Mononuclear cell (primary cell): ENCODE results near the gene CDX1. TPM values are rescaled to one million over a fixed set of nuclear protein-coding genes. Genes with fewer than 3 reads are reported as not detected.

Experiments used
- H3K27me3 ChIP-seq: 2 replicates; pipeline ENCODE4 v1.6.0; 2011; ENCODE audit warnings: low read length, control low read depth; ENCODE audit not compliant: insufficient read depth
- H3K4me1 ChIP-seq: 2 replicates; pipeline ENCODE4 v1.5.1; 2011; ENCODE audit warnings: mild to moderate bottlenecking, low read length, control low read depth; ENCODE audit not compliant: insufficient read depth
- H3K4me3 ChIP-seq: 2 replicates; pipeline ENCODE4 v1.5.1; 2011; ENCODE audit warnings: mild to moderate bottlenecking, low read length, moderate library complexity
- H3K9me3 ChIP-seq: 2 replicates; pipeline ENCODE4 v1.5.1; 2011; ENCODE audit warnings: low read depth, mild to moderate bottlenecking, control low read depth, low read length
- total RNA-seq: library from RNA; depleted of rRNA; stranded (reverse); fragments of >200 nt; gene quantifications from one replicate; pipeline ENCODE4 v1.2.3, GENCODE V29; 2012

Gene CDX1
- total RNA-seq, 1 donor, result not detected

- no peaks in the 10 kb centered on the region for H3K27me3 ChIP-seq
- H3K4me1 ChIP-seq, result peaks cover 42% of the 10 kb centered on the region
- H3K9me3 ChIP-seq, result no peaks in the 10 kb centered on the region
- H3K4me3 ChIP-seq, result no peak overlapping the region
Observed at GRCh38 chr5:150126199-150126920, 40.2 kb upstream of the CDX1 start.

DNA sequence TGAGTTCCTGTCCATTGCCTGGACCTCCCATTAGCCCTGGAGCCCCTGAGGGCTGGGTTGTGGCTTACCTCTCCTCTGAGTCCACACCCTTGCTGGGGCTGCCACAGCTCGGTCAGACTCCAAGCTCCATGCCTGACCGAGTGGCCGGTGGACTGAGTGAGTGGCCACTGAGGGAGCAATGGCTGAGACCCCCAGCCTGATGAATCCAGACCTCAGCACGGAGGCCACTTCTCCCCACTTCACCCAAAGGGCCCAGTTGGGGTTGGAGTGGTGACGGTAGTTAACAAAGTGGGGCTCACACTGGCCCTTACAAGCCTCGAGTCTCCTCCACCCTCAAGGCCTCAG, 39.7 kb upstream of the CDX1 start:
- Histone ChIP-seq H3K27me3 (no peaks in the 10 kb centered on the region), H3K4me1 (peaks cover 41% of the 10 kb centered on the region), H3K4me3 (no peak overlapping the region), H3K9me3 (no peaks in the 10 kb centered on the region)

- Histone ChIP-seq H3K4me3 (no peak overlapping the region), H3K9me3 (no peaks in the 10 kb centered on the region), H3K4me1 (peaks cover 23% of the 10 kb centered on the region), H3K27me3 (no peaks in the 10 kb centered on the region)
Observed at GRCh38 chr5:150129454-150129812, 37.1 kb upstream of the CDX1 start.

- H3K27me3 ChIP-seq, result no peaks in the 10 kb centered on the region
- no peaks in the 10 kb centered on the region for H3K9me3 ChIP-seq
- H3K4me1 ChIP-seq, result peaks cover 21% of the 10 kb centered on the region
- no peak overlapping the region for H3K4me3 ChIP-seq
Observed at GRCh38 chr5:150129813-150130492, 36.6 kb upstream of the CDX1 start.

DNA sequence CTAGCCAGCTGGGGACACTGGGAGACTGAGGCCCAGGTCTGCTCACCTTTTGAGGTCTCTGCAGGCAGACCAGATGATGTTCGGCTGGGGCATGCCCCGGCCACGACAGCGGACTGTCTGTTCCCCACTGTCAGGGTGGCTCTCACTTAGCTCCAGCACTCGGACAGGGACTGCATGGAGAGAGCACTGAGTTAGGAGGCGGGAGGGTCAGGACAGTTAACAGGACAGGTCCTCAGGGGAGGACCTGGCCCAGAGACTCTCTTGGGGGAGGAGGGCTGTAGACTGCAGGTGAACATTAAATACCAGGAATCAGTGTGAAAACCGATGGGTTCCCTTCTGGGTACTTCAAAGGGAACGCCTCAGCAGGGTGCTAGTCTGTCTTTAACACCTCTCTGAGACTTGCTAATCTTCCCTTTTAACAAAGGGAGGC, 36.1 kb upstream of the CDX1 start:
- H3K4me1 ChIP-seq, result peaks cover 21% of the 10 kb centered on the region
- no peak overlapping the region for H3K4me3 ChIP-seq
- no peaks in the 10 kb centered on the region for H3K27me3 ChIP-seq
- H3K9me3 ChIP-seq, result no peaks in the 10 kb centered on the region

- H3K9me3 ChIP-seq, result no peaks in the 10 kb centered on the region
- peaks cover 21% of the 10 kb centered on the region for H3K4me1 ChIP-seq
- H3K4me3 ChIP-seq, result no peak overlapping the region
- no peaks in the 10 kb centered on the region for H3K27me3 ChIP-seq
Observed at GRCh38 chr5:150131461-150131860, 35.1 kb upstream of the CDX1 start.

- peaks cover 21% of the 10 kb centered on the region for H3K4me1 ChIP-seq
- H3K9me3 ChIP-seq, result no peaks in the 10 kb centered on the region
- H3K4me3 ChIP-seq, result no peak overlapping the region
Observed at GRCh38 chr5:150131978-150132694, 34.4 kb upstream of the CDX1 start.

DNA sequence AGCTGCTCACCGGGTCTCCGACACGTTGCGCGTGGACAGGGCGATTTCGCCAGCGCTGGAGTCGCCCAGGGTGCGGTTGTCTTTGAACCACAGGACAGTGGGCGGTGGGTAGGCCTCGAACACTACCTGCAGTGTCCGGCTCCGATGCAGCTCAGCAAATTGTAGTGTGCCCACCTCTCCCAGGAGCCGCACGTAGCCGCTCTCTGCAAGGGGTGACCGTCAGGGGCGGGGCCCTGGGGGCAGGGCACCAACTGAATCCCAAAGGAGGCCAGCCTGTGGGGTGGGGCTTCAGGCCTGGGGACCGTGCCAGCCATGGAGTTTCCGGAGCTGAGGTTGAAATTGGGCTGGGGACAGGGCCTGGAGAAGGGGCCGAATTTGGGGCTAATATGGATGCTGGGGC, 33.8 kb upstream of the CDX1 start:
- H3K9me3 ChIP-seq, result no peaks in the 10 kb centered on the region
- no peaks in the 10 kb centered on the region for H3K27me3 ChIP-seq

More at GRCh38 chr5:150131978-150132694, 34.4 kb upstream of the CDX1 start:
- H3K27me3 ChIP-seq, result no peaks in the 10 kb centered on the region

GRCh38 chr5:150133581-150134197, 32.9 kb upstream of the CDX1 start:
- H3K27me3 ChIP-seq, result no peaks in the 10 kb centered on the region
- no peaks in the 10 kb centered on the region for H3K9me3 ChIP-seq
- peaks cover 21% of the 10 kb centered on the region for H3K4me1 ChIP-seq
- no peak overlapping the region for H3K4me3 ChIP-seq

More for the DNA sequence above, 33.8 kb upstream of the CDX1 start:
- H3K4me3 ChIP-seq, result no peak overlapping the region
- peaks cover 21% of the 10 kb centered on the region for H3K4me1 ChIP-seq

DNA sequence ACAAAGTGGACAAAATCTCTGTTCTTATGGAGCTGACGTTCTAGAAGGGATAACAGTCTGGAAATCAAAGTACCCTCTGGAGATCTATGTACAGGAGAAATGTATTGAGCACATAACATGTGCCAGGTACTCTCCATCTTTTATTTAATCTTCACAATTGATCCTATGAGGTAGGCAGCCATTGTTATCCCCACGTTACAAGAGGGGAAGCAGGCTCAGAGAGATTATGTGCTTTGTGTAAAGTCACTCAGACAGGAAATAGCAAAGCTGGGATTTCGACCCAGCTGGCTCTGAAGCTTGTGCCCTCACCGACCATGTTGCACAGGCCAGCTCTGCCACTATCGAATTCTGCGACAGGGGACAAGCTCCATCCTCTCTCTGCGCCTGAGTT, 32.4 kb upstream of the CDX1 start:
- Histone ChIP-seq H3K4me3 (no peak overlapping the region), H3K4me1 (peaks cover 21% of the 10 kb centered on the region), H3K27me3 (no peaks in the 10 kb centered on the region), H3K9me3 (no peaks in the 10 kb centered on the region)

GRCh38 chr5:150135557-150136304, 30.8 kb upstream of the CDX1 start:
- H3K4me3 ChIP-seq, result no peak overlapping the region
- H3K9me3 ChIP-seq, result no peaks in the 10 kb centered on the region
- peaks cover 12% of the 10 kb centered on the region for H3K4me1 ChIP-seq

DNA sequence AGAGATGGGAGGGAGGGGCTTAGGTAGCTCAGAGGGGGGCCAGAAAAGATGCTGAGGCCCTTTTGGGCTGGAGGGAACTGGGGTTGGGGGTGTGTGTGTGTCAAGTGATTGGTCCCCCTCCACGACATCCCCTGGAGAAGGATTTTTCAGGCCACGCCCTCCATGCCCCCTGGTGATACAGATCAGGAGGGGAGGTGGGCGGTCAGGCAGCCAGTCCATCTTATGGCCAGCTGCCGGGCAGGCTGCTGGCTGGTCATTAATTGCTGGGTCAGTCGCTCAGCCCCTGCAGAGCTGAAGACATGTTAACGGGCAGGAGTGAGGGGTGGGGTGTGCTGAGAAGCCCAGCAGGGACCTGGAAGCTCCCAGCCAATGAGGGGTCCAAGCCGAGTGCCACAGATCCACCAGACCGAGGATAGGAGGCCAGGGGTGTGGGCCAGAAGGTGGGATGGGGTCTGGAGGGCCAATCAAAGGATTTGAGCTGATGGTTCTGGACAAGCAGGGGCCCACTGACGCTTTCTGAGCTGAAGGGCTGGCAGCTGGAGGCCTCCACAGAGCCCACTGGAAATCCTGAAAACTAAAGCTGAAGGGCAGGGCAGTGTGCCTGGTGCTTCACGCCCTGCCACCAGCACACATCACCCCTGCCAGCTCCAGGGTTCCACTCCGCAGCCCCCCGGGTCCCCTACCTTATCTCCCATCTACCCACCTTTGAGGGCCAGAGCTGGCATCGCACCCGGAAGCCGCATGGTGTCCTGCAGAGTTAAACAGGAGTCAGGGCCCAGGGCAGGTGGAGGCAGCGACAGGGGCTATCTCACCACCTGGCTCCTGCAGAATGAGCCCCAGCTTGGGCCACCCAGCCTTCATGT, 30.0 kb upstream of the CDX1 start:
- H3K4me3 ChIP-seq, result no peak overlapping the region
- H3K4me1 ChIP-seq, result peaks cover 11% of the 10 kb centered on the region
- H3K27me3 ChIP-seq, result no peaks in the 10 kb centered on the region
- no peaks in the 10 kb centered on the region for H3K9me3 ChIP-seq

More at GRCh38 chr5:150135557-150136304, 30.8 kb upstream of the CDX1 start:
- H3K27me3 ChIP-seq, result no peaks in the 10 kb centered on the region

DNA sequence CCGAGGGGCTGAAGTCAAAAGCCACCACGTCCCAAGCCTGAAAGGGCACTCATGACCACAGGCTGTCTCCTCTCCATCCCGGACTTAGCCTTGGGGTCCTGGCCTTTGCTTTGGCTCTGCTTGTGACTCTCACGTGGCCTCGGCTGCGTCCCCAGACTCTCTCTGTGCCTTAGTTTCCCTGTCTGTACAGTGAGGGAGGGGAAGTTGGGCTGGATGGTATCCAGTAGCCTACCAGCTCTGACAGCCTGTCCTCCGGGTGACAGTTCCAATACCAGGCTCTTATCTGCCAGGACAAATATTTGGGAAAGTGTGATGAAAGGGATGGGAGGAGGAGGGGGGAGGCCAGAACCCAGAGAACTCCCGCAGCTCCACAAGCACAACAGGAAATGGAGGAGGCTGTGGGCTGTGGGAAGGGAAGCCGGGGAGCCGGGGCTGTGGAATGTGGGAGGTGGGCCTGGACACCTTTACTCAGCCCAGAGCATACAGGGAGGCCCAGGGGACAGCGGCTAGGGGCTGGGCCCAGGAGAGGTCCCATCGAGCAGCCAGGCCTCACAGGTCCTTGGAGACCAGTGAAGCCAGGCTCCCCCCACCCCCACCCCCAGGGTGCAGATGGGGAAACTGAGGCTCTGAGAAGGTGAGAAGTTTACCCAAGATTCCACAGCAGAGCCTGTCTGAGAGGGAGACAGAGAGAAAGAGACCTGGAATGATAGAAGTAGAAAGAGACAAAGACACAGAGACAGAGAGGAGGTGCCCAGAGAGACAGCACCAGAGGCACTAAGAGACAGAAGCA, 29.2 kb upstream of the CDX1 start:
- Histone ChIP-seq H3K4me3 (no peak overlapping the region), H3K9me3 (no peaks in the 10 kb centered on the region), H3K27me3 (no peaks in the 10 kb centered on the region), H3K4me1 (peaks cover 6% of the 10 kb centered on the region)
